ENCODE measurements around the gene EVI5.
"Not testable (repeated sequence)": the region's sequence is repeated elsewhere in the genome, so short reads cannot be mapped to it uniquely, and the experiment has no call there.

The EVI5 gene

GRCh38 chr1:92531939-92532338, 253.0 kb downstream of the EVI5 start:
- H3K27ac Mint-ChIP-seq = peak overlapping the region; percentile 93
- H3K4me1 Mint-ChIP-seq (ENCODE audit: low read depth) = peaks cover 58% of the 10 kb centered on the region
- not testable (repeated sequence) for H3K27me3 Mint-ChIP-seq (ENCODE audit: low read depth)
- peak overlapping the region; percentile 78 for H3K4me3 Mint-ChIP-seq
- H3K9me3 Mint-ChIP-seq = peaks cover 21% of the 10 kb centered on the region
- H3K36me3 Mint-ChIP-seq (ENCODE audit: low read depth) = peaks cover 30% of the 10 kb centered on the region

DNA sequence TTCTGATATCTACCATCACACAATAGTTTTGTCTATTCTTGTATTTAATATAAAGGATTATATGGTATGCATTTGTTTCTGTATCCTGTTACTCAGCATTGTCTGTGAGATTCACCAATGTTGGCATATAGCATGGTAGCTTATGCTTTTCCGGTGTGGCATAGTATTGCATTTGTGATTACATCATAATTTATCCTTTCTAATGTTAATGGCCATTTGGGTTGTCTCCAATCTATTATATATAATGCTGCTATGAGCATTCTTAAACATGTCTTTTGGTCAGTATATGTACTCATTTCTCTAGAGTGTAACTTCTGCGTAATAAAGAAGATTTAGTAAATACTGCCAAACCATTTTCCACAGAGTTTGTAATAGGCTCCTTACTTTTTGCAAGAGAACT, 257.2 kb downstream of the EVI5 start:
- H3K4me1 Mint-ChIP-seq (ENCODE audit: low read depth) = peaks cover 30% of the 10 kb centered on the region

DNA sequence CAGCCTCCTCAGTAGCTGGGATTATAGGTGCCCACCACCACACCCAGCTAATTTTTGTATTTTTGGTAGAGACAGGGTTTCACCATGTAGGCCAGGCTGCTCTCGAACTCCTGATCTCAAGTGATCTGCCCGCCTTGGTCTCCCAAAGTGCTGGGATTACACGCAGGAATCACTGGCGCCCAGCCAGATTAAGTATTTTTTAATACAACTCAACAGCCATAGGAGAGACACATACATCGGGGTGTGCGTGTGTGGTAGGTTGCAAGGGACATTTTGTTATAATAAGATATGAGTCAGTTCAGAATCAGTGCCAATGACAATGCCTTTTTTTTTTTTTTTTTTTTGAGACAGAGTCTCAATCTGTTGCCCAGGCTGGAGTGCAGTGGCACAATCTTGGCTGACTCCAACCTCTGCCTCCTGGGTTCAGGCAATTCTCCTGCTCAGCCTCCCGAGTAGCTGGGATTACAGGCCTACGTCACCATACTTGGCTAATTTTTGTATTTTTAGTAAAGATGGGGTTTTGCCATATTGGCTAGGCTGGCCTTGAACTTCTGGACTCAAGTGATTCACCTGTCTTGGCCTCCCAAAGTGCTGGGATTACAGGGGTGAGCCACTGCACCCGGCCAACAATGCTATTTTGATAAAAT, 259.8 kb downstream of the EVI5 start:
- not testable (repeated sequence) for H3K27me3 Mint-ChIP-seq (ENCODE audit: low read depth); H3K27ac Mint-ChIP-seq; H3K4me3 Mint-ChIP-seq; H3K9me3 Mint-ChIP-seq; H3K36me3 Mint-ChIP-seq (ENCODE audit: low read depth)
- H3K4me1 Mint-ChIP-seq (ENCODE audit: low read depth) = peaks cover 11% of the 10 kb centered on the region

More for the DNA sequence above, 257.2 kb downstream of the EVI5 start:
- no peaks in the 10 kb centered on the region for H3K27me3 Mint-ChIP-seq (ENCODE audit: low read depth)
- peaks cover 16% of the 10 kb centered on the region for H3K36me3 Mint-ChIP-seq (ENCODE audit: low read depth)
- H3K27ac Mint-ChIP-seq = no peak overlapping the region
- H3K9me3 Mint-ChIP-seq = peaks cover 9% of the 10 kb centered on the region
- H3K4me3 Mint-ChIP-seq = no peak overlapping the region

DNA sequence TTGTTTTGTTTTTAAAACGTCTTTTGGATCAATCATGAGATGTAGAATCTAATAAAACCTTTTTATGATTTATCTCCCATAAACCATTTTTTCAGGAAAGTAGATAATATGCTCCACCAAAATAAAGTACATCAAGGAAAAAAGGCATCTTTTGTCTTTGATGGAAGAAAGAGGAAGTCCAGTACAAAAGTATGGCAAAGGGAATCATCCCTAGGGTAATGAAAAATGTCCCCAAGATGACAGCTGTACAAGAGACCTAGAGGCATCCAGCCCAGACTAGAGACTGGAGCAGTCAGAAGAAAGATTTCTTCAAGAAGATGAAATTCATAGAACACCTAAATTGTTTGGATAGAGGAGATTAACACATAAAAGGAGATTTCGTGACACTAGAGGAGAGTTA, 265.9 kb downstream of the EVI5 start:
- no peaks in the 10 kb centered on the region for H3K36me3 Mint-ChIP-seq (ENCODE audit: low read depth)
- no peak overlapping the region for H3K27ac Mint-ChIP-seq
- no peaks in the 10 kb centered on the region for H3K27me3 Mint-ChIP-seq (ENCODE audit: low read depth)
- no peak overlapping the region for H3K4me3 Mint-ChIP-seq
- peaks cover 6% of the 10 kb centered on the region for H3K4me1 Mint-ChIP-seq (ENCODE audit: low read depth)
- peaks cover 4% of the 10 kb centered on the region for H3K9me3 Mint-ChIP-seq

DNA sequence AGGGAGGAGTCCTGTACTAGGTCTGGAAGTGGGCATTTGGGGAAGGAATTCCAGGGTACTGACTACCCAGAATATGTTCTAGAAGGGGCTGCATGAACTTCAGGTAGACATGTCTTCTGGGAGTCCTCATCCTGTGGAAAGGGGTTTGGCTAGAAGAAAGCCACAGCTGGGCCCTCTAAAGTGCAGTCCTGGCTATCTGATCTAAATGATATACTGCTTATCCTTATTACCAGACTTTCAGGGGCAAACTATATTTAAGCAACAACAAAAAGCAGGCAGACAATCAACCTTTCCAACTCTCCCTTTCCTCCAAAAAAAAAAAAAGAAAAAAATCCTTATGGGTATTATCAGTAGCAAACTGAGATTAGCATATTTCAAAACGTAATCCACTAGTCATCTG, 268.3 kb downstream of the EVI5 start:
- peaks cover 10% of the 10 kb centered on the region for H3K4me1 Mint-ChIP-seq (ENCODE audit: low read depth)
- H3K36me3 Mint-ChIP-seq (ENCODE audit: low read depth) = no peaks in the 10 kb centered on the region
- no peaks in the 10 kb centered on the region for H3K27me3 Mint-ChIP-seq (ENCODE audit: low read depth)
- H3K4me3 Mint-ChIP-seq = no peak overlapping the region
- no peak overlapping the region for H3K27ac Mint-ChIP-seq
- peaks cover 4% of the 10 kb centered on the region for H3K9me3 Mint-ChIP-seq

DNA sequence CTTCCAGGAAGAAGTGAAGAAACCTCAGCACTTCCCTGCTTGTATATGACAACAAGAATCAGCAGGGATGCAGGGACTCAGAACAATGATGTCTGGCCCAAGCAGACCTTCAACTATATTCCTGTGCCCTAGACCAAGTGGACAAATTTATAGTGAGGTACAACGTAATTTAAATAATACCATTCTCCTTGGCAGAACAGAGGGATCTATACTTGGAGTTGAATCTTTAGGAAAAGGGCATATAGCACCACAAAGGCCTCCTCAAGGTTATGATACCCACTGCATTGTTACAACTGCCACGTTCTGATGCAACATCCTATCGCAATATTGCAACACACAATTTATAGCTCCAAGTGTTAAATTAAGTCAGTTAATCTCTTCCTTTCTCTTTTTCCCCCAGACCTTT, 269.1 kb downstream of the EVI5 start:
- Mint-ChIP-seq H3K36me3 (ENCODE audit: low read depth) (no peaks in the 10 kb centered on the region), H3K27ac (no peak overlapping the region), H3K27me3 (ENCODE audit: low read depth) (no peaks in the 10 kb centered on the region), H3K9me3 (peaks cover 4% of the 10 kb centered on the region), H3K4me3 (no peak overlapping the region), H3K4me1 (ENCODE audit: low read depth) (peaks cover 10% of the 10 kb centered on the region)

DNA sequence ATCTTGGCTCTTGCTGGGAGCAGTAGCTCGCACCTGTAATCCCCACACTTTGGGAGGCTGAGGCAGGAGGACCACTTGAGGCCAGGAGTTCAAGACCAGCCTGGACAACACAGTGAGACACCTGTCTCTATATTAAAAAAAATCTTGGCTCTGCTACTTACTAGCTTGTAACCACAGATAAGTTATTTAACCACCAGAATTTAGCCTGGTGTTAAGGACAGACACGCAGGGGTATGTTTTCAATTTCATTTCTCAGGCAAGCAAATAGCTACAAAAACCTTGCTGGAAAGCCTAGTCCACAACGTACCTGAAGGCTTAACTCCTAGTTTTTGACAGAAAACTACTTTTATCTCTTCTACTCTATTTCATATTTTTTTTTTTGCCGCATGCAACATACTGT, 273.4 kb downstream of the EVI5 start:
- Mint-ChIP-seq H3K27ac (no peak overlapping the region), H3K4me3 (no peak overlapping the region), H3K36me3 (ENCODE audit: low read depth) (peaks cover 2% of the 10 kb centered on the region), H3K4me1 (ENCODE audit: low read depth) (peaks cover 10% of the 10 kb centered on the region), H3K9me3 (no peaks in the 10 kb centered on the region), H3K27me3 (ENCODE audit: low read depth) (no peaks in the 10 kb centered on the region)

GRCh38 chr1:92509619-92510018, 275.3 kb downstream of the EVI5 start:
- Mint-ChIP-seq H3K4me3 (no peak overlapping the region), H3K4me1 (ENCODE audit: low read depth) (peaks cover 11% of the 10 kb centered on the region), H3K27me3 (ENCODE audit: low read depth) (no peaks in the 10 kb centered on the region), H3K9me3 (no peaks in the 10 kb centered on the region), H3K27ac (no peak overlapping the region), H3K36me3 (ENCODE audit: low read depth) (peaks cover 4% of the 10 kb centered on the region)

GRCh38 chr1:92505015-92505692, 279.8 kb downstream of the EVI5 start:
- Mint-ChIP-seq H3K4me1 (ENCODE audit: low read depth) (peaks cover 28% of the 10 kb centered on the region), H3K27me3 (ENCODE audit: low read depth) (no peaks in the 10 kb centered on the region), H3K9me3 (no peaks in the 10 kb centered on the region), H3K4me3 (no peak overlapping the region), H3K27ac (no peak overlapping the region), H3K36me3 (ENCODE audit: low read depth) (peaks cover 4% of the 10 kb centered on the region)

DNA sequence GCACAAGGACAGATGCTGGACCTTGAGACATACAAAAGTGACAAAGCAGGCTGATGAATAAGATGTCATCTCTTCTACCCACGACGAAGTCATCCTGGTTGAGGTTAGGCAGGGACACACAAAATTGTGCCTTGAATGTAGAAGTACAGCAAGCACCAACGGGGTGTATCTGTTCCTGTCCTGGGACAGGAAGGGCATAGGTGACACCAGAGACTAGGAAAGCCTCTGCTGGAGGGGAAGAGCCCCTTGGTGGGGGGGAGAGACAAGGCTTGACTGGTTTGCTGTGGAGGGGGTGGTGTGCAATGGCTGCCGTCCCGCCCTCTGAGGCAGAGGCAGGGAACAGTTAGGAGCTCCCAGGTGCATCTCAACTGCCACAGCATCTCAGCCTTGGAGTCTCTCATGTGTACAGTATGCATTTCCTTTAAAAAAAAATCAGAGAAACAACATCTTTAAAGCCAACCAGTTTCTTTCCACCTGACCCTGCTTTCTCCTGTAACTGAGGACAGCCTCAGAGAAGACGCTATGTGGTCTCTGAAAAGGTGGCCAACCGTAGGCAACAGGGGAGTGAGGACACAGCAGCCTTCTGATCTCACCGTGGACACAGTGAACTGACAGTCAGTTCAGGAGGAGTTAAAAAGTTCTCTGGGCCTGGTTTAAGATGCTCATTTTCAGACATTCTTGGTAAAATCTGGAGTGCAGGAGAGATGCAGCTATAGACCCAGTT, 280.5 kb downstream of the EVI5 start:
- Mint-ChIP-seq H3K4me3 (no peak overlapping the region), H3K36me3 (ENCODE audit: low read depth) (peaks cover 4% of the 10 kb centered on the region), H3K27ac (peak overlapping the region; percentile 52)

DNA sequence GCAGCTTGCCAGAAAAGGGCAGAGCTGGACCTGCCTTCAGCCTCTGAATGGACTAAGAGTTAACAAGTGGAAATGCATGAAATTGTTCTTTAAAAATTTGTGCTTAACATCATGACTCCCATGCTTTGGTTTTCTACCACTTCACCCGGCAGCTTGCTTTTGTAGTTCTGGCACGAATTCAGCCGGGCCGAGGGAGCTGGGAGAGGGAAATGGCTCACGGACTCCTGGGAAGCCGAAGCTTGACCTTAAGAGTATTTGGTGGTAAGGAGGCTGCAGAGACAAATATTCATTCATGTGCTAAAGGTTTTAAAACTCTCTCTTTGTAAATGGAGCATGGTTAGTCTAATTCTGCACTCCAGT, 281.0 kb downstream of the EVI5 start:
- Mint-ChIP-seq H3K27ac (peak overlapping the region; percentile 52), H3K27me3 (ENCODE audit: low read depth) (no peaks in the 10 kb centered on the region), H3K4me1 (ENCODE audit: low read depth) (peaks cover 28% of the 10 kb centered on the region), H3K36me3 (ENCODE audit: low read depth) (peaks cover 2% of the 10 kb centered on the region), H3K4me3 (no peak overlapping the region), H3K9me3 (no peaks in the 10 kb centered on the region)

More for the DNA sequence above, 280.5 kb downstream of the EVI5 start:
- H3K9me3 Mint-ChIP-seq = no peaks in the 10 kb centered on the region
- H3K27me3 Mint-ChIP-seq (ENCODE audit: low read depth) = no peaks in the 10 kb centered on the region
- H3K4me1 Mint-ChIP-seq (ENCODE audit: low read depth) = peaks cover 28% of the 10 kb centered on the region

- no peaks in the 10 kb centered on the region for H3K9me3 Mint-ChIP-seq
- no peaks in the 10 kb centered on the region for H3K27me3 Mint-ChIP-seq (ENCODE audit: low read depth)
- H3K4me3 Mint-ChIP-seq = no peak overlapping the region
- peaks cover 28% of the 10 kb centered on the region for H3K4me1 Mint-ChIP-seq (ENCODE audit: low read depth)
- H3K36me3 Mint-ChIP-seq (ENCODE audit: low read depth) = peaks cover 2% of the 10 kb centered on the region
- no peak overlapping the region for H3K27ac Mint-ChIP-seq
Measured at GRCh38 chr1:92503043-92503925, 281.6 kb downstream of the EVI5 start.

DNA sequence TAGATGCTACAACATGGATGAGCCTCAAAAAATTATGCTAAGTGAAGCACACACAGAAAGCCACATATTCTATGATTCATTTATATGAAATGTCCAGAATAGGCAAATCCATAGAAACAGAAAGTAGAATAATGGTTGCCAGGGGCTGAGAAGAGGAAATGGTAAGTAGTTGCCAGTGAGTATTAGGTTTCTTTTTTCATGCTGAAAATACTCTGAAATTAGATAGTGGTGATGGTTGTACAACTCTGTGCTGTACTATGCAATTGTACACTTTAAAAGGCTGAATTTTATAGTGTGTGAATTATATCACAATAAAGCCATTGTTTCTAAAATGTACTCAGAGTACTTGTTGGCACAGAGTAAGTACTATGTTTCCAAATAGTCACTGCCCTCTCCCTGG, 282.7 kb downstream of the EVI5 start:
- peaks cover 28% of the 10 kb centered on the region for H3K4me1 Mint-ChIP-seq (ENCODE audit: low read depth)
- no peaks in the 10 kb centered on the region for H3K27me3 Mint-ChIP-seq (ENCODE audit: low read depth)
- H3K36me3 Mint-ChIP-seq (ENCODE audit: low read depth) = peaks cover 4% of the 10 kb centered on the region
- H3K4me3 Mint-ChIP-seq = no peak overlapping the region
- H3K9me3 Mint-ChIP-seq = no peaks in the 10 kb centered on the region
- no peak overlapping the region for H3K27ac Mint-ChIP-seq

GRCh38 chr1:92500552-92500951, 284.4 kb downstream of the EVI5 start:
- Mint-ChIP-seq H3K4me1 (ENCODE audit: low read depth) (peaks cover 31% of the 10 kb centered on the region), H3K9me3 (no peaks in the 10 kb centered on the region), H3K4me3 (no peak overlapping the region), H3K27ac (no peak overlapping the region), H3K36me3 (ENCODE audit: low read depth) (peaks cover 2% of the 10 kb centered on the region), H3K27me3 (ENCODE audit: low read depth) (no peaks in the 10 kb centered on the region)
